ENCODE data around the gene EXOC3.
A peak's percentile ranks its signal among the peaks of the same experiment; 100 is the strongest.
"Not testable (repeated sequence)": the region's sequence is repeated elsewhere in the genome, so short reads cannot be mapped to it uniquely, and the experiment has no call there.

EXOC3 gene

DNA sequence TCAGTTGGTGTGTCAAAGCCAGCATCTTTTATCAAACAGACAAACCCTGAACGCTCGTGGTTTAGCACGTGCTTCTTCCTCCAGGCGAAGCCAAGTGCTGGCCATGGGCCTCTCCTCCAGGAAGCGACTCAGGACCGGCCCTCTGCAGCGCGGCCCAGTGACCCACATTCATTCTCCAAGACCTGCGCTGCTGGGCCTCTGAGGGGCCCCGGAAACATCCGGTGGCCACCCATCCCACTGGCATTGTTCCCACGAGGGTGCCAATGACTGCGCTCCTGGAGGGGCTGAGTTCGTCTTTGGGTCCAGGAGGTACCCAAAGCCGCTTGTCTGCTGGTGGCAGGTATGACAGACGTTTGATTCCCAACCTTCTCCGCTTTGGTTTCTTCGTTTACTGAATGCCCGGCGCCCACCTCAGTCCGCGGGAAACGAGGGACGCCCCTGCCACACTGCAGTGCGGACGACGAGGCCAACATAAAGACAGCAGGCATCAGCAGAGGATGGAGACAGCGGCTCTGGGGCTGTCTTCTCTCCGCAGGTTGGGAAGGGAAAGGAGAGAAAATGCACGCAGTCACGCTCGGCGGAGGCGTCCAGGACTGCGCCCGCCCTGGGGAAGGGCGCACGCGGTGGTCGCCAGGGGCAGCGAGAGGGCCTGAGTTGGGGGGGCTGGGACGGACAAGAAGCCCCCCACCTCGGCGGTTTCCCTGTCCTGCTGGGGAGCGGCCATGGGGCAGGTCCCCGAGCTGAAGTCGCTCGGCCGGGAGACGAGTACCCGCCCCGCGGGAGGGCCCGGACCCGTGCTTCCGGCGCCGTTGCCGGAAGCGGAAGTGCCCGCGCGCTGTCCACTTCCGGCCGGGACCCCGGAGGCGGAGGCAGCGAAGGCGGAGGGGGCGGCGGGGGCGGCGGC is at the start of gene EXOC3:
Gene EXOC3 (plus strand): TSS at position 842 of the 904 bp plus-strand sequence. CDS start 3,030 bp downstream, outside the sequence.
- TF ChIP-seq, protein P1, sequence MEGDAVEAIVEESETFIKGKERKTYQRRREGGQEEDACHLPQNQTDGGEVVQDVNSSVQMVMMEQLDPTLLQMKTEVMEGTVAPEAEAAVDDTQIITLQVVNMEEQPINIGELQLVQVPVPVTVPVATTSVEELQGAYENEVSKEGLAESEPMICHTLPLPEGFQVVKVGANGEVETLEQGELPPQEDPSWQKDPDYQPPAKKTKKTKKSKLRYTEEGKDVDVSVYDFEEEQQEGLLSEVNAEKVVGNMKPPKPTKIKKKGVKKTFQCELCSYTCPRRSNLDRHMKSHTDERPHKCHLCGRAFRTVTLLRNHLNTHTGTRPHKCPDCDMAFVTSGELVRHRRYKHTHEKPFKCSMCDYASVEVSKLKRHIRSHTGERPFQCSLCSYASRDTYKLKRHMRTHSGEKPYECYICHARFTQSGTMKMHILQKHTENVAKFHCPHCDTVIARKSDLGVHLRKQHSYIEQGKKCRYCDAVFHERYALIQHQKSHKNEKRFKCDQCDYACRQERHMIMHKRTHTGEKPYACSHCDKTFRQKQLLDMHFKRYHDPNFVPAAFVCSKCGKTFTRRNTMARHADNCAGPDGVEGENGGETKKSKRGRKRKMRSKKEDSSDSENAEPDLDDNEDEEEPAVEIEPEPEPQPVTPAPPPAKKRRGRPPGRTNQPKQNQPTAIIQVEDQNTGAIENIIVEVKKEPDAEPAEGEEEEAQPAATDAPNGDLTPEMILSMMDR (IDR thresholded peaks at IDR 0.05; ENCODE audit: borderline replicate concordance, insufficient read depth, low read depth, low read length): 0 out of 2 replicates have a peak, but pooled peaks have one; percentile 3
- peak within 1 kb of the TSS; percentile 97 for H3K4me3 ChIP-seq (ENCODE audit: low read depth, low read length)

DNA sequence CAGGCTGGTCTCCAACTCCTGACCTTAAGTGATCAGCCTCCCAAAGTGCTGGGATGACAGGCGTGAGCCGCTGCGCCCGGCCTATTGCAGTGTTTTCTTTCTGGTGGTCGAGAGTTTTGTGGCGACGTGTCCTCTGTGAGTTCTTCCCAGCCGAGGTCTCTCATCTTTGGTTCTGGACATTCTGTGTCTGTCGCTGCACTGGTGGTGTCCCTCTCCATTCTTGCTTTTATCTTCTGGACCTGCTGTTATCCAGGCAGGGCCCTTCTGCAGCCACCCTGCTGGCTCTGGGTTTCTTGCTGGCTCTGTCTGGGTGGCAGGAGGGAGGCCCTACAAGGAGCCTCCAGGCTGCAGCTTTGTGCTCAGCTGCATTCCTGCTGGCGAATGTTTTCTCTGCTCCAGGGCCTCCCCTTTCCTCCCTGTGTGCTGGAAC is 49.1 kb upstream of the EXOC3 start:
- no peak overlapping the region for H3K4me3 ChIP-seq (ENCODE audit: low read depth, low read length)

DNA sequence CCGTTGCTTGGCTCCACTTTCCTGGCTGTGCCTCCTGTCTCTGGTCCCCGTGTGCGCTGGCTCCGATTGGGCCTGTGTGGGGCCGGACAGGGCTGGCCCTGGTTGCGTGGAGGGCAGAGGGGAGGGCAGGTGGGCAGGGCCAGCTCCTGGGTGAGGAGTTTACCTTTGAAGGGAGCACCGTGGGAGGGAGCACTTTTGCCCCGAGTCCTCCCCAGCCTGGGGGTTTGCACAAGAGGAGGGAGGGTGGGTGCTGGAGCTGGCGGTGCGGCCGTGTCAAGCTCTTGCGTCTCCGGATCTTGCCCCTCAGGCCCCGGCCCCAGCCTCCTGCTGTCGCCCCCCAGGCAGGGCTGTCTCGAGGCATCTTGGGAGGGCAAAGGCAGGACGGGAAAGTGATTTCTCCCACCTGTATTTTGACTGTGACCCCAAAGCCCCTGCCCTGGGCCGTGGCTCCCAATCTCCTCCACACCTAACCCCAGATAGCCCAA is 48.3 kb upstream of the EXOC3 start:
- TF ChIP-seq, protein P1 (IDR thresholded peaks at IDR 0.05; ENCODE audit: borderline replicate concordance, insufficient read depth, low read depth, low read length): no peak
- H3K4me3 ChIP-seq (ENCODE audit: low read depth, low read length): no peak overlapping the region

More for the DNA sequence above, 49.1 kb upstream of the EXOC3 start:
- TF ChIP-seq, protein P1 (IDR thresholded peaks at IDR 0.05; ENCODE audit: borderline replicate concordance, insufficient read depth, low read depth, low read length): no peak

DNA sequence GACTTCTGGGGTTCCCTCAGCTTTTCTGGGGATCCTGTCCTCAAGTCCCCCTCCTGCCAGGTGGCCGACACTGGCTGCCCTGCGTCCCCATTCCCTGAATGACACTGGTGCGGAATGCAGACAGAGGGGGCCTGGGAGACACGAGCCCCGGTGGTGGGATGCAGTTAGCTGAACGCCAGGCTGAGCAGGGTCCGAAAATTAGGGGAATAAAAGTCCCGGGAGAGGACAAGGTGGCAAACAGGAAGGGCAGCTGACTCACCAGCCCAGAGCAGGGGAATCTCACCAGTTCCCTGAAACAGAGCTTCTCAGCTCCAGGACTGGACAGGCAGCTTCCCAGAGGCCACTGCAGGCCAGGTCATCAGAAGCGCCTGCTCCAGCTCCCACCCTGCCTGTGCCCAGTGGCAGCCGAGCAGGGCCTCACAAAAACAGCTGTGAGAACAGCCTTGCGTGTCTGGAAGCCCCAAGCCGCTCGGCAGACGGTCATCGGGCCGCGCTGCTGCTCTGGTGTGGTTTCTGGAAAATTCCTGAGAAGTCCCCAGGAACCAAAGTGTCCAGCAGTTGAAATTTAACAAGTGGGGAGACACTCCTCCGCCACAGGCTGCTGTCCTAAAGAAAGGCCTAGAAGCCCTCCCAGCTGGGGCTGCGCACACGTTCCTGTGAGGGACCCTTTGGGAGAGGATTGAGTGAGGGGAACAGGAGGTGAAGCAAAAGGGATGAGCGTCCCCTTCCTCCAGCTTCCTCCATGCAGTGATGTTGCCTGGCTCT is 47.6 kb upstream of the EXOC3 start:
- TF ChIP-seq, protein P1 (IDR thresholded peaks at IDR 0.05; ENCODE audit: borderline replicate concordance, insufficient read depth, low read depth, low read length): no peak
- H3K4me3 ChIP-seq (ENCODE audit: low read depth, low read length): no peak overlapping the region

DNA sequence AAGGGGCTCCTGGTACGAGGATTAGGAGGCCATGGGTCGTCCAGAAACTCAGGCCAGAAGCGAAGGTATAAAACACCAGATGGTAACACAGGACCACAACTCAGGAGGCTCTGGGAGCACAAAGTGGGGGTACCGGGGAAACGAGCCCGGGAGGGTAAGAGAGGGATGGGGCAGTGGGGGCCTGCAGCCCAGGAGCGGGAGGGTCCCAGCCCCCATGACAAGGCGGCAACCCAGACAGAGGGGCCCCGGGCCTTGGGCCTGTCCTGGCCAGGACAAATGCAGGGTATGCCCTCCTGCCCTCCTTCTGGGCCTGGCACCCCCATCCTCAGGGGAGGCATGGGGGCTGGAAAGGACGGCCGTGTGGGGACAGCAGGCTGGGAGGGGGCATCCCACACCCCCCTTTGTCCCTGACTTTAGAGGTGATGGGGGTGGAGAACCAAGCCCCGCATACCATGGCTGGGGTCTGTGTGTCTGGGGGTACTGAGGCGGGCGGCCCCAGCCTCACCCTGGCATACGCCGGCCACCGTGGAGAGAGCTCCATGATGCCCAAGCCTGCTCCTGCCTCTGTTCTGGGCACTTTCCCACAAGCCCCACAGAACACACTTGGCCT is 47.0 kb upstream of the EXOC3 start:
- TF ChIP-seq, protein P1 (IDR thresholded peaks at IDR 0.05; ENCODE audit: borderline replicate concordance, insufficient read depth, low read depth, low read length): no peak
- no peak overlapping the region for H3K4me3 ChIP-seq (ENCODE audit: low read depth, low read length)

DNA sequence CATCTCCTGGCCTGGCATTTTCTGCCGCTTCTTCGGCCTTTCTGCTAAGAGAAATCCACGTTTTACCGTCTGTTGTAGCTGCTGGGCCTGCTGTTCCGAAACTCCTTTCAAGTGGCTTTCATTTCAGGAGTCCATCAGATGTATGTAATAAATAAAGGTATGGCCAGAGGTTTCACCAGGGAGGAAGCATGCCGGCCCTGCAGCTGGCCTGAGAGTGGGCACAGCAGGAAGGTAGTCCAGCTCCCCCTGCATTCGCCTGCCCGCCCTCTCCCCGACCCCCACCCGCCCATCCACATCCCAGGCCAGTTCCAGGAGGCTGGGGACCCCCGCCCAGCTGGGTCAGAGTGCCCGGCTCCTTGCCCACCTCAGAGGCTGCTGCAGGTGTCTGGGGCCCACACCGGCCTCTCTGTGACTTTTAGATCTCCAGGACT is 46.4 kb upstream of the EXOC3 start:
- TF ChIP-seq, protein P1 (IDR thresholded peaks at IDR 0.05; ENCODE audit: borderline replicate concordance, insufficient read depth, low read depth, low read length): no peak
- H3K4me3 ChIP-seq (ENCODE audit: low read depth, low read length): no peak overlapping the region

DNA sequence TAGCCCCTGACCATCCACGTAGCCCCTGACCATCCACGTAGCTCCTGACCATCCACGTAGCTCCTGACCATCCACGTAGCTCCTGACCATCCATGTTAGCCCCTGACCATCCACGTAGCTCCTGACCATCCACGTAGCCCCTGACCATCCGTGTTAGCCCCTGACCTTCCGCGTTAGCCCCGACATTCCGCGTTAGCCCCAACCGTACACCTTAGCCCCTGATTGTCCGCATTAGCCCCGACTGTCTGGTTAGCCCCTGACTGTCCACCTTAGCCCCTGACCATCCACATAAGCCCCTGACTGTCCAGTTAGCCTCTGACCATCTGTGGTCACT is 44.9 kb upstream of the EXOC3 start:
- not testable (repeated sequence) for H3K4me3 ChIP-seq (ENCODE audit: low read depth, low read length)

All from GM12875 (cell line).